SKM-1 (cell line): Measurements from ENCODE around the gene MICB.

Experiments
- DNase-seq: peaks from one replicate; lab custom pipeline; 2025; ENCODE audit not compliant: unreplicated experiment; lab: John Stamatoyannopoulos, UW

MICB gene

DNA sequence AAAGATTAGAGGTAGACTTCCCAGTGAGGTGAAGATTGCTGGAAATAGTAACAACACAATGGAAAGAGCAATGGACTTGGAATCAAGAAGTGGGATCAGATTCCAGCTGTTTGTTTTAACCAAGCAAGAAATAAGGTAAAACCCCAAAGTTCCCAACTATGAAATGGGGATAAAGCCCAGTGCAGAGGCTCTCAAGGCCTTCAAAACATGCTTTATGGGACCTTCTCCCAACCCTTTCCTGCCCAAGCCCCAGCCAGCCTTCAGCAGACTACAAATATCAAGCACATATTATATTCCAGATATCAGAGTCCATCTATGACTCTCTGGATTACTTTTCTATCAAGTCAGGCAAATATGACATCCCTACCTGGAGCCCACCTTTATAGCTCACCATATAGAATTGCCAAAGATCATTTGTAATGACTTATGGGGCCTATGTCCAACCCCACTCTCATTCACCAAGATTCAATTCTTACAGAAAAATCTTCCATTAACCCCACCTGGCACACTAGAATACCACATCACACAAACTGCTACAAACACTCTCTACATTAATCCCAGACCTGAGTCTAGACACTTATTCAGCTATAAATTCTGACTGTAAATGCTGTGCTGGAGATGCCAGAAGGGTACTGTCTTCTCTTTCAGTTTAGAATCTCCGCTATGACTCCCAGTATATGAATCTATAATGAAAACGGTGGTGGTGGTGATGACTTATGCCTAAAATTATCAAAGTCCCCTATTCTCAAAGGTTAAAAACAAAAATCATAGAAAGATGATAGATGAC lies 37.8 kb downstream of the MICB start:
- DNase-seq, result no peak

DNA sequence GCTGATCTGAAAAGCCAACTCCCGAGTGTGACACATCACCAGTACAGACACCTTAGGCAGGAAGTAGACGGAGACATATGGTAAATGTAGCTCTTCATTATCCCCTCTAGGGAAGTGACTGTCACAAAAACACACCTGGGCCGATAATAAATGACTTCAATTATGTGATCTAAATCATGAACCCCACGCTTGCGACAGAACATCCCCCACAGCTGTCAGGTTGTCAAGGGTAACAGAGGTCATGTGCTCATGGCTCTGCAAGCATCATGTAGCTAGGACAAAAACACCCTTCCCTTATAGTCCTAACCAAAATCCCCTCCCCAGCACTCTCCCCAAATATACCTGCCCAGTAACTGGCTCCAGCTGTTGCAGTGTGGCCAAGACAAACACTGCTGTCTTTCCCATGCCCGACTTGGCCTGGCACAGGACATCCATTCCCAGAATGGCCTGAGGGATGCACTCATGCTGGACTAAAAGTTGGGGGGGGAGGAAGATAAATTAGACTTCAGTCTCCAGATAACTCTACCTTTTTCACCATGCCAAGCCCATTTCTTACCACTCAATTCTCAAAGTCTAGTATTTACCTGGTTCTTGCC lies 41.0 kb downstream of the MICB start:
- no peak for DNase-seq

DNA sequence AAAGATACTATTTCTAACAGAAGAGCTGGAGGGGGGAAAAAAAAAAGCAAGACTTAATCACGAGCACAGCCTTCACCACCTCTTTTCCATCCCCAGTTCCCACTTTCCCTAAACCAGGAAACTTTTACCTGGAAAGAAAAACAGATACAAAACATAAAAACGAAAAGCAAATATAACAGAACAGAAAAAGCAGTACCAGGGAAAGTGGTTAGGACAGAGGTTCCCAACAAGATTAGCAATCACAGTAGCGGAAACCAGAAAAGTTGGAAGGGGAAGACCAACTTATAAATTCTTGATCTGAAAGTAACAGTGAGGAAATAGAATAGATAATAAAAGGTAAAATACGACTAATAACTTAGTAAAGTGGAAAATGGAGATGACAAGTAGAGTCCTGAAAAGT lies 42.7 kb downstream of the MICB start:
- DNase-seq, result no peak

DNA sequence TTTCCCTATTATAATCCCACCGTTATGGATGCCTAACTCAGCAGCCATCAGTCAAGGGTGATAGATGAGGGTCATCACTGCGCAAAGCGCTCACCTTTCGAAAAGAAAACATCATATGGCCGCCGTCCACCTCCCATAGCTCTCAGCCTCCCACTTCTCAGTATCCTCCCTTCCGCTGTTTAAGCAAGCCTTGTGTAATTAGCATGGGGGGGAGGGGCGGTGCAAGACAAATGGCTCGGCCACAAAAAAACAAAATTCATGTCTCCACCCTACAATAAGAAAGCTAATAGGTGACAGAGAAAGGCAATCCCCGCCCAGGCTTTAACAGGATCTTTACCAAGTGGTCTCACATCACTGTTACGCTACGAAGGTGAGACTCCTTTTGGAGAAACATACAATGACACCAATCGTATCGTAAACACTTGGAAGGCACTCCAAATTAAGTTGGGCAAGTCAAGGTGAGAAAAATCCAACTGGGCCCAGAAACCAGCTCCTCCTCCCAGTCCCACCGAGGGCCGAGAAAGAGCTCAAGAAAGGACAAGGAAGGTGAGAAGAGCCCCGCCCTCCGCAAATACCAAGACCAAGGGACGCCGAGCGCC lies 43.2 kb downstream of the MICB start:
- DNase-seq, result peak; percentile 74

DNA sequence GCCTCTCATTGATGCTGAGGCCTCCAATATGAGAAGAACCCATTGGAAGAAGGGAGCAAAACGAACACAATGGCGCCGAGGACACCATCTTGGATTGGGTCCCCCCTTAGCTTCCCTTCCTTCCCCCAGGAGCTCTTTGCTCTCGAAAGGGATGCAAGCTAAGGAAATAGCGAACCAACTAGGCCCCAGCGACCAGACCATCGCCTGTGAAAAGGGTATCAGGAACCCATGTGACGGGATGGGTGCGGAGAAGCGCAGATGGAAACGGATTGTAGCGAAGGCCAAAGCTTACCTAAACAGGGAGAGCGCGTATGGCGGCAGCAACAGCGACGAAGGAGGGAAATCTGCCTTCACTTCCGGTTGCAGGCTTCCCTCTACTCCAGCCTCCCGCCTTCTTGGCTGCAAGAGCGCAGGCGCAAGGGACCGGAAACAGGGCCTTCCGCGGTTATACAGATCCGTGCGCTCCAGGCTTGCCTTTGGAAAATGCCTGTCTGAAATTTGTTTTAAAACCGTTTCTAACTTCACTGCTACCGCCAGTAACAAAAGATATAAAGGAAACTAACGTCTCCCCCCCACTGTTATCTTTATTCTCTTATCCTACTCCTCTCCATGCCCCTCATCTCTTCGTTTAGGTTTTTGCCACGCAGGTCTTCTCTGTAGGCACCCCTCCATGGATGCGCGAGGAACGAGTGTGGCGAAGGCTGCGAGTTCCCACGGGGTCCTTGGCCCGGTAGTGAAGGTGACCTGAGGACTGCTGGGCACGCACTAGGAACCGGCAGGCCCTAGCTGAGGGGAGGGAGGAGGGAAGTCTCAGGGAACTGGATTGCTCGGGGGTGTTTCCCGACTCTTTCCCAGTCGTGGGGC lies 43.9 kb downstream of the MICB start, which contains the start of gene DDX39B:
DDX39B (minus strand) TSS at position 346 of the 864 bp plus-strand sequence. CDS start 1,471 bp downstream, outside the sequence.
- DNase-seq, result peak; percentile 93

DNA sequence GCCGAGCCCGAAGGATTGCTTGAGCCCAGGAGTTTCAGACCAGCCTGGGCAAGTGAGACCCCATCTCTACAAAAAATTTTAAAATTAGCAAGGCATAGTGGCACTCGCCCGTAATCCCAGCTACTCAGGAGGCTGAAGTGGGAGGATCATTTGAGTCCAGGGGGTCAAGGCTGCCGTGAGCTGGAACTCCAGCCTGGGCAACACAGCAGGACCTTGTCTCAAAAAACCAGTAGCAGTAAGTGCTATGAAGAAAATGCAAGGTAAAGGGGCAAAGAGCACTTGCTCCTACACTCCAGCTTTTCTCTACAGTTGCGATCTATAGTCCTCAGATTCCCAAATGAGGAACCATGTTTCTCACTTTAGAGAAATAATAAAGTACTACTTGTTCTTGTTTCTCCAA lies 45.7 kb downstream of the MICB start:
- DNase-seq, result no peak

DNA sequence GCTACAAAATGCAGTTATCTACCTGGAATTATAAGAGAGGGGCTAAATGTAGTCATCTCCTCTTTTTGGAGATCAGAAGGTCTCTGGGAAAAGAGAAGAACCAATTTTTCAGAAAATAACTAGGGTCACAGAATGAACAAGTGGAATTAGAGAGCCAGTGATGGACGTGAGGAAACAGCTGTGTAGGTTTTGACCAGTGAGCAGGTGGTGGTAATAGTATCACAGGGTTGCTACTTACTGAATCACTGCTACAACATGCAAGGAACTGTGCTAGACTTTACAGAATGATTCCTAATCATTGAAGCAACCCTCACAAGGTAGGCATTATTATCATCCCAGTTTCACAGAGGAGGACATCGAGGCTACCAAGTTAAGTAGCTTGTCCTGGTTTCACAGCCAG lies 46.7 kb downstream of the MICB start:
- DNase-seq, result no peak

DNA sequence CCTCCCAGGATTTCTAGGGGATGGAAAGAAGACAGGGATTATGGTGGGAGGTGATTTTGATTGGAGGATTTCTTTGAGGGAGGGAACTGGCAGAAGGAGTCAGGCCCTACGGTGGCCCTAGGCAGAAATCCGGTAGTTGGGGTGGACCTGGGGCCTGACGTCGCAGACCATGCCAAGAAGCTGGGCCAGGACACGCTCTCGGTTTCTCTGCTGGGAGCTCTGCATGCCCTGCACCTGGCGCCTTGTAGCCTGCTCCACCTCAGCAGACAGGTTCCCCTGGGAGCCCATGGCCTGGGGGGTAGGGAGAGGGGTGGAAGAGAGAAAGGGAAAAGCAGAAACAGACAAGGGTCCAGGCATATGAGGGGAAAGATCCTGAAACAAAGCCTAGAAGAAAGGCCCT lies 47.3 kb downstream of the MICB start:
- no peak for DNase-seq

DNA sequence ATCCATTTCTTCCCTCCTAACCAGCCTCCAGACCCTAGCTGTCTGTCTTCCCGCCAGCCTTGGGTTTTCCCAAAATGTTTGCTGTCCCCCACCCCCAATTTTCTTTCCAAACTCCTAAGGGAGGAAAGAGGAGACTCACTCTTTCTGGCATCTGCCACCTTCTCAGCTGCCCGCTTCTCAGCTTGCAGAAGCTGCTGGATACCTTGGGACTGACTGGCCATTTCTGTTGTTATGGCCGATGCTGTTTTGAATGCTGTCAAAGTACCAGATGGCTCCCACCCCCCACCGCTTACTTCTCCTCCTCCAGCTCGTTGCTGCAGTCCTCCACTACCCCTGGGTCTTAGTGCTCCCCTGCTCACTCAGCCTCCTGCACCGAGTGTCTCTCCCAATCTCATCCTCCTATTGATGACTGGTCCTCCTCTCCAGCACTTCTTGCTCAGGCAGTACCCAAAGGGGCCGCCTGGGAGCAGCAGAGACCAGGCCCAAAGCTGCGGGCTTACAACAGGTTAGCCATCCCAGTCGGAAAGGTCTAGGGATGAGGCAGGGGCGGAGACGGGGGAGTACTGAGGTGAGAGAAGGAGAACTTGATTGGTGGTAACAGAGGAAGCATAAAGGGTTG lies 48.5 kb downstream of the MICB start, which contains the start of gene ATP6V1G2:
ATP6V1G2 (minus strand) TSS at position 270 of the 619 bp plus-strand sequence; CDS start at position 221, 49 bp downstream.
- DNase-seq, result peak; percentile 80

DNA sequence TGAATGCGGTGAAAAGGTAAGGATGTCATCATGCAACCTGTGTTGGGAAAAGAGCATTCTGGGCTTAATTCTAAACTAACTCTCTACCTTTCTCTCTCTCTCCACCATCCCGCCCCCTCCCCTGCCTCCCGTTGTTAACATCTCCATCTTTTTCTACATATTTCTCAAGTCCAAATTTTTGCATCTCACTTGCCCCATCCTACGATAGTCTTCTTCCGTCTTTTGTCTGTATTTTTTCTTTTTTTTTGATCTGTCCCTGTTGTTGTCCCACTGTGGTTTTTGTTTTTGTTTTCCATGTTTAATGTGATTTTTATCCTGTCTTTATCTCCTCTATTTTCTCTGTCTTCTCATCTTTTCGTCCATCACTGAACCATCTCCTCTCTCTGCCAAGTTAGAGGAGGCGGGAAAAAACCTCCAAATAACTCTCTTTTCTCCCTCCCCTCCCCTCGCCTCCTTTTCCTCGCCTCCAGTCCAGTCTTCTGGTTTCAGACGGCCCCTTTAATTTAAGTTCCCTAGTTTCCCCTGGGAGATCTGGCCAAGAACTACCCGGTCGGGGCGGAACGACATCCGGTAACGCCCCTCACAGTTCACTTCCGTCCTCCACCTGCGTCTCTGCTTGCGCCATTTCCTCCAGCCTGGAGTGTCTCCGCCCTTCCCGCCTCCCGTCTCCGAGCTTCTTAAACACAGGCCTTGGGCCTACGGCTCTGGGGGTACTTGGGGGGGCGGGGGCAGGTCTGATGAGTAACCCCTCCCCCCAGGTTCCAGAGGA lies 49.2 kb downstream of the MICB start, which contains the start of gene NFKBIL1:
NFKBIL1 (plus strand) TSS at position 651 of the 769 bp plus-strand sequence; CDS start at position 738, 87 bp downstream.
- DNase-seq, result peak; percentile 96

DNA sequence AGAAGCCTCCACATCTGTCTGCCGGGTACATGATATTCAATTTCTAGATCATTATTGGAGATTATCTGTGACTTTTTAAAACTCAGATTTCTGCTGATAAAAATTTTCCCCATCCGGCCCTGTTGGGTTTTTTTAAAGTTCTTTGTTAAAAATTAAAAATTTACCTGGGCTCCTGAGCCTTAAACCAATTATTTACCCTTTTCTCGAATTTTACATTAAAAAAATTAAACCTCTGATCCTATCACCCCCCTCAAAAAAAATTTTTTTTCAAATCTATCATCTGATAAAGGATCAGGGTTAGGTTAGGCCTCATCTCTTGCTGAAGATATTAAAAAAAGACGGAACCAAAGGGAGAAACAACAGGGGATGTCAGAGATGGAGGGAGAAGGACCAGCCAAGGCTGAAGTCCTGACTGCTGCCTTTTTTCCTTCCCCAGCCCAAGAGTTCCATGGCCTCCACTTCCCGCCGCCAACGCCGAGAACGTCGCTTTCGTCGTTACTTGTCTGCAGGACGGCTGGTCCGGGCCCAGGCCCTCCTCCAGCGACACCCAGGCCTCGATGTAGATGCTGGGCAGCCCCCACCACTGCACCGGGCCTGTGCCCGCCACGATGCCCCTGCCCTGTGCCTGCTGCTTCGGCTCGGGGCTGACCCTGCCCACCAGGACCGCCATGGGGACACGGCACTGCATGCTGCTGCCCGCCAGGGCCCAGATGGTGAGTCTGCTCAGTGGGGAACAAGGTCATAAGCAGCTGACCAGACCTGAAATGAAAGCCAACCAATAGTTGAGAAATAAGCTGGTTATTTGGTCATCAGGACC lies 50.0 kb downstream of the MICB start:
- DNase-seq, result no peak

DNA sequence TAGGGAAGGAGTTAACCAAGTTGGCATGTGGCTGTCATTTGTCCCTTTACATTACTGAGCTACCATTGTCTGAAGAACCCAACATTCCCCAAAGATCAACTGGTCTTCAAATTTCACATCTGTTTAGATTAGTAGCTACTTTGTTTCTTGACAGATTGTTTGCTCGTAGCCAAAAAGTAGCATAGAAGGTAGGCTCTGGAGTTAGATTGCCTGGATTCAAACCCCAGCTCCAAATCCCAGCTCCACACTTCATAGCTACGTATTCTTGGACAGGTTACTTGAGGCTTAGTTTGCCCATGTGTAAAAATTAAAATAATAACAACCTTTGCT lies 50.6 kb downstream of the MICB start:
- no peak for DNase-seq

DNA sequence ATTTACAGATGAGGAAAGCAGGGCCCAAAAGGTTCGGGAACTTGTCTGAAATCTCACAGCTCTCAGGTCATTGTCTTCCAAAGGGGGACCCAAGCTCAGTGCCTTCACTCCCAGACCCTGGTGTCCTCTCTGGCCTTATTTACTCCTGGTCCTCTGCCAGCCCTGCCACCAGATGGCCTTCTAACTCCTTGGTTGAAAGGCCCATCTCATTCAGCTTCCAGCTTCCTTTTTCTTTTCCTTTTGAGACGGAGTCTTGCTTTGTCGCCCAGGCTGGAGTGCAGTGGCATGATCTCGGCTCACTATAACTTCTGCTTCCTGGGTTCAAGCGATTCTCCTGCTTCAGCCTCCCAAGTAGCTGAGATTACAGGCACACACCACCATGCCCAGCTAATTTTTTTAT lies 53.4 kb downstream of the MICB start:
- DNase-seq, result peak; percentile 83

DNA sequence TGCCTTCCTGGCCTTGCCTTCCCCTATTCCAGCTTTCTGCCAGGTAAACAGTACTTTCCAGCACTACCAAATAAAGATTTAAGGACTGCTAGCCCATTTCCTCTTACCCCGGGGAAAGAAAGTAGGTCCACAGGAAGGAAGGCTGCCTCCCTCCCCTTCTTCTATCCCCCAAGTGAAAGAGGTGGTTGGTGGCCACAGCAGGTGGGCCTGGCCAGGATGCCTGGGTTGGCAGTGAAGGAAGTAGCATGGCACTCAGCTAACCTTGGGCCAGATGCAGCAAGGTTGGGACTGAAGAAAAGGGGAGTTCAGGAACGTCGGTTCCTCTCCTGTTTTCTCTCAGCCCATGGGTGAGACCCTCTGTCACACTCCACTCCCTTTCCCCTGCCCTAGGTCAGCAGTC lies 58.4 kb downstream of the MICB start:
- no peak for DNase-seq

DNA sequence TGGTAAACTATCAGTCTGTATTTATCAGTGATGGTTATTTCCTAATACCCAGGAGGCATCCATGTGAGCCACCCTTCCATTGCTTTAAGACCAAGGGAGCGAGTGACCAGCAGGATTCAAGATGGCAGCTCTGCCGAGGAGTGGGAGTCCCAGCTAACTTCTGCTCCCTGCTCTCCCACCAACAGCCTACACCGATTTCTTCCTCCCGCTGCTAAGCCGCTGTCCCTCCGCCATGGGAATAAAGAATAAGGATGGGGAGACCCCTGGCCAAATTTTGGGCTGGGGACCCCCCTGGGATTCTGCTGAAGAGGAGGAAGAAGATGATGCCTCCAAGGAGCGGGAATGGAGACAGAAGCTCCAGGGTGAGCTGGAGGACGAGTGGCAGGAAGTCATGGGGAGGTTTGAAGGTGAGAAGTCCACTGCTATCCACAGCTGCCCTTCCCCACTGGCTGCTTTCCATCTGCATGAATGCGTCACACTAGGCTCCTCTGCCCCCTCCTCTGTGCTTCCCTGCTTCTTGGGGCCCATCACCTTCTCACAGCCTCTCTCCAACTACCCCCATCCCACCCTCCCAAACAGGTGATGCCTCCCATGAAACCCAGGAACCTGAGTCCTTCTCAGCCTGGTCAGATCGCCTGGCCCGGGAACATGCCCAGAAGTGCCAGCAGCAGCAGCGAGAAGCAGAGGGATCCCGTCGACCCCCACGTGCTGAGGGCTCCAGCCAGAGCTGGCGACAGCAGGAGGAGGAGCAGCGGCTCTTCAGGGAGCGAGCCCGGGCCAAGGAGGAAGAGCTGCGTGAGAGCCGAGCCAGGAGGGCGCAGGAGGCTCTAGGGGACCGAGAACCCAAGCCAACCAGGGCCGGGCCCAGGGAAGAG lies 59.7 kb downstream of the MICB start:
- DNase-seq, result no peak

DNA sequence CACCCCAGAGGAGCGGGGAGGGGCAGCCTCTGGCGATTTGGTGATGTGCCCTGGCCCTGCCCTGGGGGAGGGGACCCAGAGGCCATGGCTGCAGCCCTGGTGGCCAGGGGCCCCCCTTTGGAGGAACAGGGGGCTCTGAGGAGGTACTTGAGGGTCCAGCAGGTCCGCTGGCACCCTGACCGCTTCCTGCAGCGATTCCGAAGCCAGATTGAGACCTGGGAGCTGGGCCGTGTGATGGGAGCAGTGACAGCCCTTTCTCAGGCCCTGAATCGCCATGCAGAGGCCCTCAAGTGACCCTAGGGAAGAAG lies 60.3 kb downstream of the MICB start:
- DNase-seq, result no peak

DNA sequence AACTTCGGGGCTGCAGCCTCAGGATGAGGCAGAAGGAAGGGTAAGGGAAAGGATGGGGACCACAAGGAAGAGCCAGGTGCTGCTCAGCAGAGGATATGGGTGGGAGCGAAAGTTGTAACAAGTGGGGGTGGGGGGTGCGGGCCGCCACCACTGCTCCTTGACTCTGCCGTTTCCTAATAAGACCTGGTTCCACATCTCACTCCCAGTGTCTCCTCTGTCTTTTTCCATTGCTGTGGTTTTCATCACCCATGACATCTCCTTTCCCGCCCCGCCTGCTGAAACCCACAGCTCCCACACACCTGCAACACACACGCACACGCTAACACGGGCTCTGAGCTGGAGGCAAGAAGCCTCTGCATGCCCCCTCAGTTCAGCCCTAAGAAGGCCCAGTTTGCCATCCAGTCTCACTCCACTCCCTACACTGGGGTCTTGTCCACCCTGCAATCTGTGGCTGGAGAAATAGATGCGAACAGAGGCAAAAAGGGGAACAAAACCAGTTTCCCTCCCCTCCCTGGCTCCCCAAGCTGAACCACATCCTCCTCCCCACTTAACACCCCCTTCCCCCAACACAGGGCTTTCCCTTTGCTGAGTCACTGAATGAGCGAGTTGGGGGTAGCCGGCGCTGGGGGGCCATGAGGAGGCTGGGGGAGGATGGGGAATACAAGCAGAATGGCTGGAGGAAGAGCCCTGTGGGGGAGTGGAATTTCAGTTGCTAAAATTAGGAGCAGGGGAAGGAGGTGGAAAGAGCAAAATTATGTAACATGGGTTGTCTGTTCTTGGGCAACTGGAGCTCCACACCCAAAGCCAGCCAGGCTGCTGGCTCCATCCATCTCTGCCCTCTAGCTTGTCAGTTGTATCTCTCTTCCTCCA lies 60.9 kb downstream of the MICB start:
- peak; percentile 98 for DNase-seq

DNA sequence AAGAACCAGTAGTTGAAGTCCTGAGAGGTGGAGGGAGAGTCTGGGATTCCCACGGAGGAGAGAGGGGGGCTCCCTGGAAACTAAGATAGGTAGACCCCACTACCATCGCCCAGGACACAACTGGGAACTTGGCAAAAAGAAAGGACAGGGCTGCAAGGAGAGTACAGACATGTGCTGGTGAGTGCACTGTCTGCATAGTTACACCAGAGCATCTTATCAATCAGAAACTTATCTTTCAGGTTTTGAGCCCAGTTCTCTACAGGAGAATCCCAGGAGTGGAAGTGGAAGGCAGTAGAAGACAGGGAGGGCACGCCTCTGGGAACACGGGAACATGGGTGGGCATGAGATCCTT lies 61.6 kb downstream of the MICB start:
- no peak for DNase-seq
